HEK293 (cell line): ENCODE results near the gene ZNRF1.
A peak's percentile ranks its signal among the peaks of the same experiment; 100 is the strongest.

Experiments
- CTCF ChIA-PET: fragments of 350-600 bp; formaldehyde crosslinking; extraction: SDS; loops from one replicate; lab custom pipeline; 2021; ENCODE audit warnings: antibody characterized with exemption; lab: Yijun Ruan, JAX
- POLR2A ChIA-PET: fragments of 300-600 bp; formaldehyde crosslinking; extraction: SDS; loops from one replicate; lab custom pipeline; 2020; ENCODE audit warnings: antibody characterized with exemption, inconsistent platforms; lab: Yijun Ruan, JAX
- H3K27ac ChIP-seq: fragments of 200-500 bp; sonication (Bioruptor generic); 2 replicates; pipeline ENCODE4 v1.5.1; 2014; ENCODE audit warnings: low read depth, low read length, control low read depth, inconsistent platforms; ENCODE audit errors: extremely low read depth
- H3K36me3 ChIP-seq, 2 experiments: fragments of 200-500 bp in 1 of 2; sonication (Bioruptor generic) in 1 of 2; 1 replicate in 1 of 2; 2 replicates in 1 of 2; pipeline ENCODE4 v1.5.1; 2014 to 2017; ENCODE audit warnings: inconsistent platforms in 2 of 2, low read length in 2 of 2; ENCODE audit not compliant: control insufficient read depth in 2 of 2, insufficient read depth in 1 of 2
- H3K4me1 ChIP-seq: fragments of 200-500 bp; sonication (Bioruptor generic); 2 replicates; pipeline ENCODE4 v1.5.1; 2014; ENCODE audit warnings: mild to moderate bottlenecking, low read length, inconsistent platforms; ENCODE audit not compliant: control insufficient read depth, insufficient read depth
- H3K4me3 ChIP-seq: 2 replicates; pipeline ENCODE4 v1.5.1; 2011; ENCODE audit warnings: low read depth, mild to moderate bottlenecking, control low read depth, low read length, moderate library complexity
- H3K9me3 ChIP-seq: fragments of 200-500 bp; sonication (Bioruptor generic); 2 replicates; pipeline ENCODE4 v1.5.1; 2014; ENCODE audit warnings: low read depth, low read length, inconsistent platforms; ENCODE audit not compliant: control insufficient read depth, insufficient read depth
- FEZF1 ChIP-seq: fragments of 450-650 bp; formaldehyde crosslinking; IDR thresholded peaks from 2 replicates; pipeline ENCODE4 v1.5.1; 2016; ENCODE audit warnings: missing biosample characterization, missing genetic modification characterization
- HOXD13 ChIP-seq: sonication (generic); formaldehyde crosslinking; IDR thresholded peaks from 2 replicates; pipeline ENCODE4 v1.8.0; 2022; ENCODE audit warnings: missing genetic modification reagents, borderline replicate concordance
- MYNN ChIP-seq: fragments of 450-650 bp; formaldehyde crosslinking; IDR thresholded peaks from 2 replicates; pipeline ENCODE4 v1.5.1; 2016; ENCODE audit warnings: missing biosample characterization, missing genetic modification characterization, borderline replicate concordance
- SALL2 ChIP-seq: fragments of 450-650 bp; formaldehyde crosslinking; IDR thresholded peaks from 2 replicates; pipeline ENCODE4 v1.5.0; 2017; ENCODE audit warnings: missing biosample characterization, mild to moderate bottlenecking, missing genetic modification characterization, borderline replicate concordance
- SCRT1 ChIP-seq: fragments of 450-650 bp; formaldehyde crosslinking; IDR thresholded peaks from 2 replicates; pipeline ENCODE4 v1.5.1; 2016; ENCODE audit warnings: missing biosample characterization, missing genetic modification characterization, borderline replicate concordance
- SCRT2 ChIP-seq: fragments of 450-650 bp; formaldehyde crosslinking; IDR thresholded peaks from 2 replicates; pipeline ENCODE4 v1.5.1; 2016; ENCODE audit warnings: missing biosample characterization, missing genetic modification characterization
- TRIM28 ChIP-seq: IDR thresholded peaks from 2 replicates; pipeline ENCODE4 v1.6.1; 2011; ENCODE audit warnings: low read length, control low read depth, borderline replicate concordance
- ZBTB17 ChIP-seq: fragments of 450-650 bp; formaldehyde crosslinking; IDR thresholded peaks from 2 replicates; pipeline ENCODE4 v1.5.1; 2016; ENCODE audit warnings: missing biosample characterization, missing genetic modification characterization
- ZBTB20 ChIP-seq: fragments of 450-650 bp; formaldehyde crosslinking; IDR thresholded peaks from 2 replicates; pipeline ENCODE4 v1.5.1; 2016; ENCODE audit warnings: missing biosample characterization, missing genetic modification characterization
- ZFP3 ChIP-seq: fragments of 450-650 bp; formaldehyde crosslinking; IDR thresholded peaks from 2 replicates; pipeline ENCODE4 v1.5.1; 2016; ENCODE audit warnings: low read depth, missing biosample characterization, missing genetic modification characterization
- ZFP41 ChIP-seq: fragments of 450-650 bp; formaldehyde crosslinking; IDR thresholded peaks from 2 replicates; pipeline ENCODE4 v1.5.1; 2016; ENCODE audit warnings: missing biosample characterization, missing genetic modification characterization, borderline replicate concordance
- ZNF214 ChIP-seq: fragments of 450-650 bp; formaldehyde crosslinking; IDR thresholded peaks from 2 replicates; pipeline ENCODE4 v1.5.1; 2017; ENCODE audit warnings: missing biosample characterization, mild to moderate bottlenecking, missing genetic modification characterization, borderline replicate concordance
- ZNF274 ChIP-seq, 2 experiments: fragments of 200-500 bp in 1 of 2; fragments of 450-650 bp in 1 of 2; sonication (Bioruptor generic) in 1 of 2; formaldehyde crosslinking in 1 of 2; IDR thresholded peaks; 2 replicates each; pipeline versions ENCODE4 v1.5.1 to v1.6.1; 2014 to 2016; ENCODE audit warnings: borderline replicate concordance in 1 of 2, inconsistent platforms in 1 of 2, low read length in 1 of 2, missing biosample characterization in 1 of 2, missing genetic modification characterization in 1 of 2
- ZNF341 ChIP-seq: fragments of 450-650 bp; formaldehyde crosslinking; IDR thresholded peaks from 2 replicates; pipeline ENCODE4; 2016; ENCODE audit warnings: low read depth, missing biosample characterization, missing genetic modification characterization
- ZNF354C ChIP-seq: fragments of 450-650 bp; formaldehyde crosslinking; IDR thresholded peaks from 2 replicates; pipeline ENCODE4 v1.5.1; 2016; ENCODE audit warnings: missing biosample characterization, missing genetic modification characterization, low read depth, borderline replicate concordance
- ZNF394 ChIP-seq: fragments of 450-650 bp; formaldehyde crosslinking; IDR thresholded peaks from 2 replicates; pipeline ENCODE4 v1.5.1; 2016; ENCODE audit warnings: missing biosample characterization, missing genetic modification characterization, mild to moderate bottlenecking, moderate library complexity, borderline replicate concordance
- ZNF530 ChIP-seq: fragments of 450-650 bp; formaldehyde crosslinking; IDR thresholded peaks from 2 replicates; pipeline ENCODE4 v1.5.1; 2016; ENCODE audit warnings: low read depth, missing biosample characterization, missing genetic modification characterization
- ZNF549 ChIP-seq: fragments of 450-650 bp; IDR thresholded peaks from 2 replicates; pipeline ENCODE4 v1.5.1; 2018; ENCODE audit warnings: missing biosample characterization, missing genetic modification characterization, mild to moderate bottlenecking, inconsistent platforms, moderate library complexity
- ZNF560 ChIP-seq: fragments of 450-650 bp; formaldehyde crosslinking; IDR thresholded peaks from 2 replicates; pipeline ENCODE4 v1.5.1; 2017; ENCODE audit warnings: missing biosample characterization, missing genetic modification characterization, borderline replicate concordance
- ZNF664 ChIP-seq: fragments of 450-650 bp; formaldehyde crosslinking; IDR thresholded peaks from 2 replicates; pipeline ENCODE4 v1.5.1; 2016; ENCODE audit warnings: missing biosample characterization, missing genetic modification characterization
- ZNF777 ChIP-seq: fragments of 450-650 bp; formaldehyde crosslinking; IDR thresholded peaks from 2 replicates; pipeline ENCODE4 v1.5.1; 2017; ENCODE audit warnings: missing biosample characterization, missing genetic modification characterization, borderline replicate concordance
- ZNF837 ChIP-seq: fragments of 450-650 bp; formaldehyde crosslinking; IDR thresholded peaks from 2 replicates; pipeline ENCODE4 v1.5.1; 2016; ENCODE audit warnings: missing biosample characterization, missing genetic modification characterization
- TF ChIP-seq, protein P1 (sequence below): fragments of 450-650 bp; formaldehyde crosslinking; IDR thresholded peaks from 2 replicates; pipeline ENCODE4 v1.5.1; 2017; ENCODE audit warnings: missing biosample characterization, missing genetic modification characterization
- TF ChIP-seq, protein P2 (sequence below): fragments of 450-650 bp; formaldehyde crosslinking; IDR thresholded peaks from 2 replicates; pipeline ENCODE4 v1.5.1; 2016; ENCODE audit warnings: missing biosample characterization, missing genetic modification characterization, low read depth
- TF ChIP-seq, protein P3 (sequence below): fragments of 450-650 bp; formaldehyde crosslinking; IDR thresholded peaks from 2 replicates; pipeline ENCODE4 v1.5.1; 2017; ENCODE audit warnings: missing biosample characterization, missing genetic modification characterization
- TF ChIP-seq, protein P4 (sequence below): fragments of 450-650 bp; formaldehyde crosslinking; optimal IDR thresholded peaks from 2 replicates; pipeline ENCODE3; 2016; ENCODE audit warnings: missing biosample characterization, mild to moderate bottlenecking, missing genetic modification characterization
- TF ChIP-seq, protein P5 (sequence below): fragments of 450-650 bp; formaldehyde crosslinking; IDR thresholded peaks from 2 replicates; pipeline ENCODE4 v1.5.1; 2016; ENCODE audit warnings: missing biosample characterization, missing genetic modification characterization

The ZNRF1 gene

DNA sequence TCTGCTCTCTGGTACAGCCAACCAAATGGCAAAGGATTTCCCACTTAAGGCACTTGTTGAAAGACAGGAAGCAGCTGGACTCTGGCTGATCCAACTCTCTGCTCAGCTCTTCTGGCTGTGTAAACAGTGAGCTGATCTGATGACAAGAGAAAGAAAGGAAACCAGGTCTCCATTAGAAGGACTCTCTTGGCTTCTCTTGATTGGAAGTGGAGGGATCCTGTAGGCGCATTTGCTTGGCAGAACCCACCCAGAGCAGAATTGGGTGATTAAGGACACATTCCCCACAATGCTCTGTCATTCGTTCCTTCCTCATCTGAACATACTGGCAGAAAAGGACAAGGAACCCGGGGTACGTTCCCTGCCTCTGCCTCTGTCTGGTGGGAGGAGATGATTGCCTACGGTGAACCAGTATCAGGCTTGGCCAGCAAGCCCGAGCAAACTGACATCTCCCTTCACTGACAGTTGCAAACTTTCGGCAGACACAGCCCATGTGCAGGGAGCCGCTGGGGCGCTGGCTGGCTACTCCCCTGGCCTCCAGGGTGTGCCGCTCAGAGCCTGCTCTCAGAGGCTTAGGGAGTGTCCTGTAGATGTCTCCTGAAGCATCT, 88.7 kb downstream of the ZNRF1 start:
- H3K4me3 ChIP-seq: no peak overlapping the region
- H3K36me3 ChIP-seq: no peaks in the 10 kb centered on the region
- POLR2A ChIA-PET: interaction anchor here (0.6 kb wide), 1 partner anchor 12 kb away, joined by 4 read pairs; no protein-coding TSS in a partner anchor
- no peak overlapping the region for H3K27ac ChIP-seq
- TF ChIP-seq ZNF837 (tag by site-specific recombination) (no peak), ZNF530 (tag by site-specific recombination) (no peak), ZFP3 (tag by site-specific recombination) (no peak), ZNF777 (tag by site-specific recombination) (no peak), HOXD13 (CRISPR knock-in tag) (no peak), SCRT2 (peak; percentile 85), ZNF549 (tag by site-specific recombination) (no peak), ZNF274 (IDR thresholded peaks at IDR 0.05; ENCODE audit: low read length) (no peak), ZNF274 (tag by site-specific recombination; IDR thresholded peaks at IDR 0.05; ENCODE audit: borderline replicate concordance) (no peak), SCRT1 (0 out of 2 replicates have a peak, but pooled peaks have one; percentile 48), ZNF354C (tag by site-specific recombination) (no peak), SALL2 (no peak), ZBTB20 (tag by site-specific recombination) (no peak), FEZF1 (tag by site-specific recombination) (peak; percentile 68), TRIM28 (0 out of 2 replicates have a peak, but pooled peaks have one; percentile 21), ZBTB17 (tag by site-specific recombination) (peak; percentile 81), ZFP41 (no peak), ZNF394 (tag by site-specific recombination) (peak; percentile 31; the same call in 1 of the 2 replicates), ZNF214 (tag by site-specific recombination) (no peak), ZNF664 (tag by site-specific recombination) (no peak), MYNN (tag by site-specific recombination) (no peak), ZNF560 (tag by site-specific recombination) (no peak), ZNF341 (tag by site-specific recombination) (peak; percentile 28; the same call in 1 of the 2 replicates)
- TF ChIP-seq, protein P1, sequence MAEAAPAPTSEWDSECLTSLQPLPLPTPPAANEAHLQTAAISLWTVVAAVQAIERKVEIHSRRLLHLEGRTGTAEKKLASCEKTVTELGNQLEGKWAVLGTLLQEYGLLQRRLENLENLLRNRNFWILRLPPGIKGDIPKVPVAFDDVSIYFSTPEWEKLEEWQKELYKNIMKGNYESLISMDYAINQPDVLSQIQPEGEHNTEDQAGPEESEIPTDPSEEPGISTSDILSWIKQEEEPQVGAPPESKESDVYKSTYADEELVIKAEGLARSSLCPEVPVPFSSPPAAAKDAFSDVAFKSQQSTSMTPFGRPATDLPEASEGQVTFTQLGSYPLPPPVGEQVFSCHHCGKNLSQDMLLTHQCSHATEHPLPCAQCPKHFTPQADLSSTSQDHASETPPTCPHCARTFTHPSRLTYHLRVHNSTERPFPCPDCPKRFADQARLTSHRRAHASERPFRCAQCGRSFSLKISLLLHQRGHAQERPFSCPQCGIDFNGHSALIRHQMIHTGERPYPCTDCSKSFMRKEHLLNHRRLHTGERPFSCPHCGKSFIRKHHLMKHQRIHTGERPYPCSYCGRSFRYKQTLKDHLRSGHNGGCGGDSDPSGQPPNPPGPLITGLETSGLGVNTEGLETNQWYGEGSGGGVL: no peak
- TF ChIP-seq, protein P2, sequence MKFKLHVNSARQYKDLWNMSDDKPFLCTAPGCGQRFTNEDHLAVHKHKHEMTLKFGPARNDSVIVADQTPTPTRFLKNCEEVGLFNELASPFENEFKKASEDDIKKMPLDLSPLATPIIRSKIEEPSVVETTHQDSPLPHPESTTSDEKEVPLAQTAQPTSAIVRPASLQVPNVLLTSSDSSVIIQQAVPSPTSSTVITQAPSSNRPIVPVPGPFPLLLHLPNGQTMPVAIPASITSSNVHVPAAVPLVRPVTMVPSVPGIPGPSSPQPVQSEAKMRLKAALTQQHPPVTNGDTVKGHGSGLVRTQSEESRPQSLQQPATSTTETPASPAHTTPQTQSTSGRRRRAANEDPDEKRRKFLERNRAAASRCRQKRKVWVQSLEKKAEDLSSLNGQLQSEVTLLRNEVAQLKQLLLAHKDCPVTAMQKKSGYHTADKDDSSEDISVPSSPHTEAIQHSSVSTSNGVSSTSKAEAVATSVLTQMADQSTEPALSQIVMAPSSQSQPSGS (tag by site-specific recombination): no peak
- TF ChIP-seq, protein P3, sequence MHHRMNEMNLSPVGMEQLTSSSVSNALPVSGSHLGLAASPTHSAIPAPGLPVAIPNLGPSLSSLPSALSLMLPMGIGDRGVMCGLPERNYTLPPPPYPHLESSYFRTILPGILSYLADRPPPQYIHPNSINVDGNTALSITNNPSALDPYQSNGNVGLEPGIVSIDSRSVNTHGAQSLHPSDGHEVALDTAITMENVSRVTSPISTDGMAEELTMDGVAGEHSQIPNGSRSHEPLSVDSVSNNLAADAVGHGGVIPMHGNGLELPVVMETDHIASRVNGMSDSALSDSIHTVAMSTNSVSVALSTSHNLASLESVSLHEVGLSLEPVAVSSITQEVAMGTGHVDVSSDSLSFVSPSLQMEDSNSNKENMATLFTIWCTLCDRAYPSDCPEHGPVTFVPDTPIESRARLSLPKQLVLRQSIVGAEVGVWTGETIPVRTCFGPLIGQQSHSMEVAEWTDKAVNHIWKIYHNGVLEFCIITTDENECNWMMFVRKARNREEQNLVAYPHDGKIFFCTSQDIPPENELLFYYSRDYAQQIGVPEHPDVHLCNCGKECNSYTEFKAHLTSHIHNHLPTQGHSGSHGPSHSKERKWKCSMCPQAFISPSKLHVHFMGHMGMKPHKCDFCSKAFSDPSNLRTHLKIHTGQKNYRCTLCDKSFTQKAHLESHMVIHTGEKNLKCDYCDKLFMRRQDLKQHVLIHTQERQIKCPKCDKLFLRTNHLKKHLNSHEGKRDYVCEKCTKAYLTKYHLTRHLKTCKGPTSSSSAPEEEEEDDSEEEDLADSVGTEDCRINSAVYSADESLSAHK (tag by site-specific recombination): no peak
- TF ChIP-seq, protein P4, sequence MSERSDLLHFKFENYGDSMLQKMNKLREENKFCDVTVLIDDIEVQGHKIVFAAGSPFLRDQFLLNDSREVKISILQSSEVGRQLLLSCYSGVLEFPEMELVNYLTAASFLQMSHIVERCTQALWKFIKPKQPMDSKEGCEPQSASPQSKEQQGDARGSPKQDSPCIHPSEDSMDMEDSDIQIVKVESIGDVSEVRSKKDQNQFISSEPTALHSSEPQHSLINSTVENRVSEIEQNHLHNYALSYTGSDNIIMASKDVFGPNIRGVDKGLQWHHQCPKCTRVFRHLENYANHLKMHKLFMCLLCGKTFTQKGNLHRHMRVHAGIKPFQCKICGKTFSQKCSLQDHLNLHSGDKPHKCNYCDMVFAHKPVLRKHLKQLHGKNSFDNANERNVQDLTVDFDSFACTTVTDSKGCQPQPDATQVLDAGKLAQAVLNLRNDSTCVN (tag by site-specific recombination): no peak
- TF ChIP-seq, protein P5, sequence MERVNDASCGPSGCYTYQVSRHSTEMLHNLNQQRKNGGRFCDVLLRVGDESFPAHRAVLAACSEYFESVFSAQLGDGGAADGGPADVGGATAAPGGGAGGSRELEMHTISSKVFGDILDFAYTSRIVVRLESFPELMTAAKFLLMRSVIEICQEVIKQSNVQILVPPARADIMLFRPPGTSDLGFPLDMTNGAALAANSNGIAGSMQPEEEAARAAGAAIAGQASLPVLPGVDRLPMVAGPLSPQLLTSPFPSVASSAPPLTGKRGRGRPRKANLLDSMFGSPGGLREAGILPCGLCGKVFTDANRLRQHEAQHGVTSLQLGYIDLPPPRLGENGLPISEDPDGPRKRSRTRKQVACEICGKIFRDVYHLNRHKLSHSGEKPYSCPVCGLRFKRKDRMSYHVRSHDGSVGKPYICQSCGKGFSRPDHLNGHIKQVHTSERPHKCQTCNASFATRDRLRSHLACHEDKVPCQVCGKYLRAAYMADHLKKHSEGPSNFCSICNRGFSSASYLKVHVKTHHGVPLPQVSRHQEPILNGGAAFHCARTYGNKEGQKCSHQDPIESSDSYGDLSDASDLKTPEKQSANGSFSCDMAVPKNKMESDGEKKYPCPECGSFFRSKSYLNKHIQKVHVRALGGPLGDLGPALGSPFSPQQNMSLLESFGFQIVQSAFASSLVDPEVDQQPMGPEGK (tag by site-specific recombination): no peak
- TF ChIP-seq, all 188 proteins: peak for 7
- Histone ChIP-seq H3K9me3 (no peaks in the 10 kb centered on the region), H3K4me1 (no peaks in the 10 kb centered on the region)
- CTCF ChIA-PET: interaction anchor here (0.6 to 0.7 kb wide), 2 partner anchors 89 to 115 kb away, joined by 3 read pairs; partner anchors contain the start of gene ZNRF1
